Aorta (tissue), 5 donors: ENCODE data around the gene AFF3. TPM values are rescaled to one million over a fixed set of nuclear protein-coding genes. Genes with fewer than 3 reads are reported as not detected.
A peak's percentile ranks its signal among the peaks of the same experiment; 100 is the strongest.

Experiments
- ATAC-seq: fragments of 200-7000 bp; cut with Tn5 transposase; one replicate; pipeline ENCODE4 v1.9.1; 2022; ENCODE audit warnings: moderate library complexity; ENCODE audit not compliant: low FRiP score
- DNase-seq, 2 donors: peaks; one replicate each; pipeline ENCODE4 v3.0.0-alpha.2; 2020
- H3K27ac ChIP-seq, 2 donors: one replicate each; pipeline ENCODE4 v1.5.1; 2013; ENCODE audit warnings: low read length in 2 of 2, mild to moderate bottlenecking in 2 of 2, moderate library complexity in 2 of 2, control low read depth in 1 of 2, inconsistent platforms in 1 of 2, low read depth in 1 of 2
- H3K27me3 ChIP-seq, 2 donors: one replicate each; pipeline ENCODE4 v1.6.1; 2013; ENCODE audit warnings: control low read depth in 1 of 2, low read length in 1 of 2, mild to moderate bottlenecking in 1 of 2, moderate library complexity in 1 of 2; ENCODE audit not compliant: insufficient read depth in 2 of 2, control insufficient read depth in 1 of 2
- H3K36me3 ChIP-seq, 2 donors: one replicate each; pipeline ENCODE4 v1.6.1; 2013; ENCODE audit warnings: control low read depth in 1 of 2, low read length in 1 of 2, mild to moderate bottlenecking in 1 of 2; ENCODE audit not compliant: insufficient read depth in 2 of 2, control insufficient read depth in 1 of 2
- H3K4me1 ChIP-seq, 2 donors: one replicate each; pipeline ENCODE4 v1.6.1; 2013; ENCODE audit warnings: low read length in 2 of 2, control low read depth in 1 of 2, mild to moderate bottlenecking in 1 of 2, moderate library complexity in 1 of 2; ENCODE audit not compliant: insufficient read depth in 2 of 2, control insufficient read depth in 1 of 2
- H3K4me3 ChIP-seq, 2 donors: one replicate each; pipeline ENCODE4 v1.5.1; 2013; ENCODE audit warnings: low read length in 2 of 2, control low read depth in 1 of 2, mild to moderate bottlenecking in 1 of 2
- H3K9me3 ChIP-seq: one replicate; pipeline ENCODE4 v1.6.1; 2013; ENCODE audit warnings: mild to moderate bottlenecking, low read length; ENCODE audit not compliant: control insufficient read depth
- WGBS, 2 donors: extraction: QIAGEN DNeasy Blood & Tissue Kit; methylation state at CpG; one replicate each; pipeline ENCODE4 v1.1.7; 2013; 5-methylcytosine and 5-hydroxymethylcytosine counted together
- intact Hi-C, 2 donors: fragments of 100-400 bp; cut with DNase I; formaldehyde crosslinking; loops; one replicate each; pipeline versions ENCODE4 v1.14.2 to v1.15.0; 2022
- polyA plus RNA-seq, 2 donors: library from polyadenylated mRNA; stranded (reverse); fragments of 200-250 nt; gene quantifications; one replicate each; pipeline ENCODE4 v1.2.3, GENCODE V29; 2013
- total RNA-seq, 2 donors: library from RNA; stranded (reverse); fragmentation: NEBNext Ultra II Directional; extraction: Animal tissue kit (Norgen Biotek cat#: 25700); gene quantifications; one replicate each; pipeline ENCODE4 v1.2.1, GENCODE V29; 2021
- donor health status: healthy with polysubstance abuse.
- donor health status: Bipolar disorder and iron deficiency.
- donor health status: DM: no; HTN: no; CAD: no.
- donor health status: DM: no; HTN: no; CAD: no.
- donor health status: DM: yes; HTN: yes; CAD: no.

Gene AFF3
- total and polyA plus RNA-seq, 4 donors = 0.25 to 15.7 (median 5.5) TPM

- H3K27me3 ChIP-seq = no peaks in the 10 kb centered on the region
- ATAC-seq (peak; percentile 27), DNase-seq (peak; percentile 65 to 80)
- H3K27ac ChIP-seq = no peak overlapping the region
- intact Hi-C loops = no loop called here
- no peaks in the 10 kb centered on the region for H3K36me3 ChIP-seq
- H3K4me3 ChIP-seq = no peak overlapping the region
- WGBS, 2 donors = 66 to 72% methylated on average over 5 of the region's 5 CpGs
- H3K4me1 ChIP-seq = no peaks in the 10 kb centered on the region
- no peaks in the 10 kb centered on the region for H3K9me3 ChIP-seq
Observed at GRCh38 chr2:100013892-100014677, 128.3 kb downstream of the AFF3 start.

- Histone ChIP-seq H3K4me3 (no peak overlapping the region), H3K36me3 (no peaks in the 10 kb centered on the region), H3K9me3 (no peaks in the 10 kb centered on the region), H3K27ac (no peak overlapping the region), H3K4me1 (no peaks in the 10 kb centered on the region), H3K27me3 (no peaks in the 10 kb centered on the region)
- WGBS, 2 donors = 93% methylated on average over 5 of the region's 5 CpGs
- intact Hi-C loops = no loop called here
- no peak for ATAC-seq
- no peak for DNase-seq
Observed at GRCh38 chr2:100012561-100012960, 129.8 kb downstream of the AFF3 start.

DNA sequence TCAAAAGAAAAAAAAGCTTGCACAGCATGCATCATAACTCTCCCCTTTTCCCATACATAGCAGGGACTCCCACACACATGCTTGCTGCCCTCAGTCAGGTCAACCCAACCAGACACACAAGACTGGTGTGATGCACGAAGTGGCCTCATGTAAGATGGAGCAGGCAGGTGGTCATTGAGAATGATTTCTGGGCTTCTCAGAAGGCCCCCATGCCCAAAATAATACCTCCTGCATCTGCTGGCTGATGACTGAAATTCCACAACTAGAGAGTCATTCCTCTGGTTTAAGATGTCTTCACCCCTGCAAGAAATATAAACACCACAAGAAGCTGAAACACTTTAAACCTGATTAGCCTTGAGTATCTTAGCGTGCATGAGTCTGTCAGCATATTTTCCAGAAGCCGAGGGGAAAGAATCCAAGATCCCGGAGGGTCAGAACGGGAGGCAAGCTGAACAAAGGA lies 131.1 kb downstream of the AFF3 start:
- DNase-seq (no peak), ATAC-seq (no peak)
- H3K4me3 ChIP-seq = no peak overlapping the region
- WGBS, 2 donors = 55 to 57% methylated on average over 5 of the region's 5 CpGs
- H3K4me1 ChIP-seq = no peaks in the 10 kb centered on the region
- no peak overlapping the region for H3K27ac ChIP-seq
- H3K9me3 ChIP-seq = no peaks in the 10 kb centered on the region
- peaks cover 0 to 2% of the 10 kb centered on the region in 2 donors for H3K36me3 ChIP-seq
- intact Hi-C loops = no loop called here
- no peaks in the 10 kb centered on the region for H3K27me3 ChIP-seq

DNA sequence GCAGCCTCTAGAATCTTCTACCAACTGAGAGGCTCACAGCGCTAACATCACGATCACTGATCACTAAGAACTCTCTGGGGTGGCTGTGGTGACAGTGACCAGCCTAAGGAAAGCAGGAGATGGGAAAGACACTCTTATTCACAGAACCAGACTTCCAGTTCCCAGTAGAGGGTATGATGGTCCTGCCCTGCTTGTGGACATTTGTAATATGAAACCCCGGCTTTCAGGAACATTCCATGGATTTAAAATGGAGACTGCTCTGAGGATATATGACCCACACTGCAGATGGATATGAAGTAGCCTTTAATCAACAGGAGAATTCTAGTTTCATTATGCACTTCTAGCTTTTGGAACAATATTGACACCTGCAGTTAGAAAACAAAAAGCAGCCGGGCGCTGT lies 131.8 kb downstream of the AFF3 start:
- no peak overlapping the region for H3K4me3 ChIP-seq
- peaks cover 0 to 2% of the 10 kb centered on the region in 2 donors for H3K36me3 ChIP-seq
- ATAC-seq (no peak), DNase-seq (no peak)
- WGBS, 2 donors = 95 to 97% methylated on average over 5 of the region's 5 CpGs
- H3K4me1 ChIP-seq = no peaks in the 10 kb centered on the region
- H3K27me3 ChIP-seq = no peaks in the 10 kb centered on the region
- intact Hi-C loops = no loop called here
- no peaks in the 10 kb centered on the region for H3K9me3 ChIP-seq
- H3K27ac ChIP-seq = no peak overlapping the region

GRCh38 chr2:100009743-100010142 lies 132.6 kb downstream of the AFF3 start:
- no peaks in the 10 kb centered on the region for H3K27me3 ChIP-seq
- intact Hi-C loops = no loop called here
- no peaks in the 10 kb centered on the region for H3K4me1 ChIP-seq
- DNase-seq (no peak), ATAC-seq (no peak)
- H3K9me3 ChIP-seq = no peaks in the 10 kb centered on the region
- no peak overlapping the region for H3K27ac ChIP-seq
- H3K4me3 ChIP-seq = no peak overlapping the region
- peaks cover 0 to 2% of the 10 kb centered on the region in 2 donors for H3K36me3 ChIP-seq
- 93 to 94% methylated on average over 6 of the region's 6 CpGs for WGBS, 2 donors

- Histone ChIP-seq H3K27me3 (no peaks in the 10 kb centered on the region), H3K27ac (no peak overlapping the region), H3K4me1 (no peaks in the 10 kb centered on the region), H3K36me3 (peaks cover 0 to 2% of the 10 kb centered on the region in 2 donors), H3K9me3 (no peaks in the 10 kb centered on the region), H3K4me3 (no peak overlapping the region)
- no peak for DNase-seq
- 82 to 90% methylated on average over 2 of the region's 2 CpGs for WGBS, 2 donors
- no peak for ATAC-seq
- intact Hi-C loops = no loop called here
Observed at GRCh38 chr2:100008956-100009355, 133.4 kb downstream of the AFF3 start.

DNA sequence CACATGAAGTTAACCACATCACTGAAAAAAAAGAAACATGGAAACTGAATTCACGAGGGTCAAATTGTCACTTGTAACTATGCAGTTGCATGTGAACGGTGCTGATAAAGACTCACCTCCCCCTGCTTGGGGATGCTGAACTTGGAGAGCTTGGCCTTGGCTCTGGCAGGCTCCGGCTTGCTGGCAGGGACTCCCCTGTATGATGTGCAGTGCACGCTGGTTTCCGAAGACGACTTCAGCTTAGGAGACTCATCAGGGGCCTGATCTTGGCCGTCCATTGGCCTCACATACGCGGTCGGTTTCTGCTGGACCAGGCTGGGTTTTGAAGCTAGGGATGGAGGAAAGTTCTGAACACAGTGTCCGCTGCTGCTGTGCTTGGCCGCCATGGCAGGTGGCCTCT lies 135.9 kb downstream of the AFF3 start:
- H3K9me3 ChIP-seq = no peaks in the 10 kb centered on the region
- H3K27ac ChIP-seq = no peak overlapping the region
- 87 to 88% methylated on average over 12 of the region's 12 CpGs for WGBS, 2 donors
- no peak for DNase-seq
- H3K4me3 ChIP-seq = no peak overlapping the region
- H3K4me1 ChIP-seq = no peaks in the 10 kb centered on the region
- H3K27me3 ChIP-seq = no peaks in the 10 kb centered on the region
- H3K36me3 ChIP-seq = peaks cover 0 to 2% of the 10 kb centered on the region in 2 donors
- intact Hi-C loops = no loop called here
- no peak for ATAC-seq

GRCh38 chr2:100004959-100005387 lies 137.4 kb downstream of the AFF3 start:
- no peaks in the 10 kb centered on the region for H3K27me3 ChIP-seq
- WGBS, 2 donors = 88 to 91% methylated on average over 2 of the region's 2 CpGs
- no peak for ATAC-seq
- no peak overlapping the region for H3K4me3 ChIP-seq
- no peaks in the 10 kb centered on the region for H3K4me1 ChIP-seq
- no peak for DNase-seq
- no peaks in the 10 kb centered on the region for H3K9me3 ChIP-seq
- H3K36me3 ChIP-seq = peaks cover 0 to 2% of the 10 kb centered on the region in 2 donors
- intact Hi-C loops = no loop called here
- H3K27ac ChIP-seq = no peak overlapping the region

DNA sequence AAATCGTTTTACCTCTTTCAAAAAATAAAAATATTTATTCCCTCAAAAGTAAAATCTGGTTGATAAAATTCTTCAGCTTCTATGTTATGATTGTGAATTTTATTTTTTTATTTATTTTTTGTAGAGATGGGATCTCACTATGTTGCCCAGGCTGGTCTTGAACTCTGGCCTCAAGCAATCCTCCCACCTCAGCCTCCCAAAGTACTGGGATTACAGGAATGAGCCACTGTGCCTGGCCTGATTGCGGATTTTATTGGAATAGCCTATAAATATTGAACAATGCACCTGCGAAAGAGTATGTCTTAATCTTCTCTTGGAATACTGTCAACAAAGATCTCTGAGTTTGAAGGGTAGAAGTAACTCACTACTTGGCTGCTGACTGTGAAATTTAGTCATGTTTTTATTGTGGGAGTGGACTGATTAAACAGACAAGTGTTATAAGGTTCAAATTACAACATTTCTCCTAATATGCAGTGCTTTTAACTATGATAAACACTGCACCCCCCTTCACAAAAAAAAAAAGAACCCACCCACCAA lies 138.0 kb downstream of the AFF3 start:
- ATAC-seq = no peak
- DNase-seq = no peak
- Histone ChIP-seq H3K4me3 (no peak overlapping the region), H3K36me3 (peaks cover 0 to 2% of the 10 kb centered on the region in 2 donors), H3K27ac (no peak overlapping the region), H3K4me1 (no peaks in the 10 kb centered on the region), H3K27me3 (no peaks in the 10 kb centered on the region), H3K9me3 (no peaks in the 10 kb centered on the region)
- 93 to 95% methylated on average over 3 of the region's 3 CpGs for WGBS, 2 donors
- intact Hi-C loops = no loop called here
